Stomach (tissue), 9 donors: ENCODE data around the gene TBCCD1. TPM values are rescaled to one million over a fixed set of nuclear protein-coding genes. Genes with fewer than 3 reads are reported as not detected.

ENCODE experiments used
- DNase-seq, 2 donors: peaks; one replicate each; pipeline versions ENCODE4 v3.0.0 to v3.0.0-alpha.2; 2013 to 2019
- H3K27ac ChIP-seq, 5 donors: fragments of 200-600 bp in 4 of 5; sonication (generic) in 4 of 5; one replicate each; pipeline ENCODE4 v1.5.1; 2013 to 2019; ENCODE audit warnings: mild to moderate bottlenecking in 1 of 5, moderate library complexity in 1 of 5
- H3K27me3 ChIP-seq, 3 donors: fragments of 200-600 bp; sonication (generic); one replicate each; pipeline ENCODE4 v1.5.1; 2017 to 2019; ENCODE audit warnings: mixed run types in 1 of 3
- H3K36me3 ChIP-seq, 4 donors: fragments of 200-600 bp; sonication (generic); 1 replicate in 3 of 4; 2 replicates in 1 of 4; pipeline ENCODE4 v1.5.1; 2016 to 2019
- H3K4me1 ChIP-seq, 4 donors: fragments of 200-600 bp; sonication (generic); one replicate each; pipeline ENCODE4 v1.5.1; 2016 to 2019
- H3K4me3 ChIP-seq, 4 donors: fragments of 200-600 bp; sonication (generic) in 3 of 4; one replicate each; pipeline ENCODE4 v1.5.1; 2016 to 2019; ENCODE audit warnings: mild to moderate bottlenecking in 1 of 4
- H3K9me3 ChIP-seq, 4 donors: fragments of 200-600 bp; sonication (generic); one replicate each; pipeline ENCODE4 v1.5.1; 2016 to 2019
- EP300 ChIP-seq: sonication (generic); formaldehyde crosslinking; IDR thresholded peaks from one replicate; pipeline ENCODE4 v1.6.1; 2017; ENCODE audit warnings: antibody characterized with exemption
- POLR2A ChIP-seq, 4 donors: fragments of 450-650 bp; IDR thresholded peaks; one replicate each; pipeline ENCODE4 v1.6.1; 2016; ENCODE audit warnings: antibody characterized with exemption in 4 of 4, control low read depth in 2 of 4, mild to moderate bottlenecking in 1 of 4, moderate library complexity in 1 of 4
- POLR2AphosphoS5 ChIP-seq, 3 donors: sonication (generic); formaldehyde crosslinking; IDR thresholded peaks; one replicate each; pipeline ENCODE4 v1.6.1; 2016; ENCODE audit warnings: antibody characterized with exemption in 3 of 3
- WGBS, 5 donors: extraction: QIAGEN DNeasy Blood & Tissue Kit in 3 of 5; methylation state at CpG; one replicate each; pipeline versions ENCODE4 v1.1.5 to v1.1.7; 2013 to 2018; 5-methylcytosine and 5-hydroxymethylcytosine counted together
- intact Hi-C: fragments of 100-400 bp; cut with DNase I; formaldehyde crosslinking; loops from one replicate; pipeline ENCODE4 v1.15.1; 2023; ENCODE audit warnings: low total_unique reads
- polyA plus RNA-seq, 3 donors: library from polyadenylated mRNA; stranded (reverse); fragments of 200-250 nt; gene quantifications; one replicate each; pipeline ENCODE4 v1.2.3, GENCODE V29; 2013
- total RNA-seq, 5 donors: library from RNA; depleted of rRNA; stranded (reverse); fragments of >200 nt; gene quantifications; one replicate each; pipeline versions ENCODE4 v1.1.0 to v1.2.3, GENCODE V29; 2014 to 2016
- TF ChIP-seq, protein P1 (sequence below), 7 experiments: fragments of 450-650 bp in 4 of 7; fragments of 200-600 bp in 3 of 7; sonication (generic) in 3 of 7; IDR thresholded peaks; one replicate each; pipeline ENCODE4 v1.5.1; 2016 to 2019; ENCODE audit warnings: antibody characterized with exemption in 7 of 7, control low read depth in 2 of 7, mild to moderate bottlenecking in 1 of 7
- donor health status: healthy with polysubstance abuse.
- donor health status: Bipolar disorder and iron deficiency.
- donor health status: healthy.

The TBCCD1 gene
- total and polyA plus RNA-seq, 8 donors, result 3.5 to 16.5 (median 7.6) TPM

DNA sequence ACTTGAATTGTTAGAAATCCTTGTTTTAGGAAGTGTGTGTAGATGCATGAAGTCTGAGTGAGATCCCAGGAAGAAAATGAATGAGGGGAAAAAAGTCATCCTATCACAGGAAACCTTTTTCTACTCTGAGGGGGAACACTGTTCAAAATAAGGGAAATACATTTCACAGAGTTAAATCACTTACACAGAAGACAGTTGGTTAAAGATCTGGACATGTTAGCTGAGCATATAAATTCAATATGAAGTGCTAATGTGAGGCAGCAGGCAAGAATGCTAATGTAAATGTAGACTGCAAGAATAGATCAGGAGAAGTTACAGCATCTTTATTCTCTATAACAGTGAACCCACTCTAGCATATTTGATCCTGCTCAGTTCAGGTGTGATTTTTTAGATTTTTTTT is 2.6 kb downstream of the TBCCD1 start:
- H3K4me3 ChIP-seq, result no peak overlapping the region
- no peaks in the 10 kb centered on the region for H3K27me3 ChIP-seq
- peaks cover 0 to 23% (median 21%) of the 10 kb centered on the region in 4 donors for H3K36me3 ChIP-seq
- H3K9me3 ChIP-seq, result no peaks in the 10 kb centered on the region
- DNase-seq, result no peak
- peaks cover 12 to 77% (median 47%) of the 10 kb centered on the region in 4 donors for H3K4me1 ChIP-seq
- TF ChIP-seq POLR2AphosphoS5 (IDR thresholded peaks at IDR 0.05) (no peak), POLR2A (IDR thresholded peaks at IDR 0.05) (no peak), EP300 (no peak)
- TF ChIP-seq, protein P1, sequence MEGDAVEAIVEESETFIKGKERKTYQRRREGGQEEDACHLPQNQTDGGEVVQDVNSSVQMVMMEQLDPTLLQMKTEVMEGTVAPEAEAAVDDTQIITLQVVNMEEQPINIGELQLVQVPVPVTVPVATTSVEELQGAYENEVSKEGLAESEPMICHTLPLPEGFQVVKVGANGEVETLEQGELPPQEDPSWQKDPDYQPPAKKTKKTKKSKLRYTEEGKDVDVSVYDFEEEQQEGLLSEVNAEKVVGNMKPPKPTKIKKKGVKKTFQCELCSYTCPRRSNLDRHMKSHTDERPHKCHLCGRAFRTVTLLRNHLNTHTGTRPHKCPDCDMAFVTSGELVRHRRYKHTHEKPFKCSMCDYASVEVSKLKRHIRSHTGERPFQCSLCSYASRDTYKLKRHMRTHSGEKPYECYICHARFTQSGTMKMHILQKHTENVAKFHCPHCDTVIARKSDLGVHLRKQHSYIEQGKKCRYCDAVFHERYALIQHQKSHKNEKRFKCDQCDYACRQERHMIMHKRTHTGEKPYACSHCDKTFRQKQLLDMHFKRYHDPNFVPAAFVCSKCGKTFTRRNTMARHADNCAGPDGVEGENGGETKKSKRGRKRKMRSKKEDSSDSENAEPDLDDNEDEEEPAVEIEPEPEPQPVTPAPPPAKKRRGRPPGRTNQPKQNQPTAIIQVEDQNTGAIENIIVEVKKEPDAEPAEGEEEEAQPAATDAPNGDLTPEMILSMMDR (IDR thresholded peaks at IDR 0.05), result no peak
- no peak overlapping the region for H3K27ac ChIP-seq
- intact Hi-C loops, result no loop called here

- 65 to 72% (median 68%) methylated on average over 5 of the region's 5 CpGs for WGBS, 5 donors
- no peaks in the 10 kb centered on the region for H3K9me3 ChIP-seq
- intact Hi-C loops, result no loop called here
Measured at GRCh38 chr3:186552408-186553031, 14.6 kb downstream of the TBCCD1 start.

GRCh38 chr3:186551387-186551786 is 15.8 kb downstream of the TBCCD1 start:
- H3K4me3 ChIP-seq, result no peak overlapping the region
- intact Hi-C loops, result no loop called here
- peaks cover 26 to 100% (median 95%) of the 10 kb centered on the region in 4 donors for H3K36me3 ChIP-seq
- H3K27ac ChIP-seq, result no peak overlapping the region
- DNase-seq, result no peak
- H3K27me3 ChIP-seq, result no peaks in the 10 kb centered on the region
- TF ChIP-seq EP300 (no peak), POLR2A (IDR thresholded peaks at IDR 0.05) (no peak), POLR2AphosphoS5 (IDR thresholded peaks at IDR 0.05) (no peak)
- TF ChIP-seq, protein P1 (IDR thresholded peaks at IDR 0.05), result no peak
- H3K9me3 ChIP-seq, result no peaks in the 10 kb centered on the region
- WGBS, 5 donors, result 88 to 94% (median 91%) methylated on average over 6 of the region's 6 CpGs
- no peaks in the 10 kb centered on the region for H3K4me1 ChIP-seq

More at GRCh38 chr3:186552408-186553031, 14.6 kb downstream of the TBCCD1 start:
- Histone ChIP-seq H3K27me3 (no peaks in the 10 kb centered on the region), H3K27ac (no peak overlapping the region), H3K36me3 (peaks cover 26 to 100% (median 96%) of the 10 kb centered on the region in 4 donors), H3K4me3 (no peak overlapping the region), H3K4me1 (no peaks in the 10 kb centered on the region)
- no peak for TF ChIP-seq POLR2A (IDR thresholded peaks at IDR 0.05)
- no peak for TF ChIP-seq EP300
- TF ChIP-seq POLR2AphosphoS5 (IDR thresholded peaks at IDR 0.05), result no peak
- TF ChIP-seq, protein P1 (IDR thresholded peaks at IDR 0.05), result no peak
- no peak for DNase-seq

DNA sequence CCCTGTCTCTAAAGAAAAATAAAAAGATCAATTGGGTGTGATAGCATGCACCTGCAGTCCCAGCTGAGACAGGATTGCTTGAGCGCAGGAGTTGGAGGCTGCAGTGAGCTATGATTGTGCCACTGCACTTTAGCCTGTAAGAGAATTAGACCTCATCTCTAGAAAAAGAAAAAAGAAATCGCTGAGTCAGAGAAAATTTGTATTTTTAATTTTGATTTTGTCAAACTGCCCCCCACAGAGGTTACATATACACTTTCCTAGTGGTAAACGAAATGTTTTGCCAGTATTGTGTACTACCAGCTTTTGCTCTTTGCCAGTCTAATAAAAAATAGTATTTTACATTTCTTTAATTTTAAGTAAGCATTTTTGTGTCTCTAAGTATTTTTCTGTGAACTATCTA is 17.6 kb downstream of the TBCCD1 start:
- TF ChIP-seq POLR2AphosphoS5 (IDR thresholded peaks at IDR 0.05), result no peak
- H3K4me3 ChIP-seq, result no peak overlapping the region
- no peak for DNase-seq
- no peak overlapping the region for H3K27ac ChIP-seq
- H3K27me3 ChIP-seq, result no peaks in the 10 kb centered on the region
- peaks cover 20 to 94% (median 85%) of the 10 kb centered on the region in 4 donors for H3K36me3 ChIP-seq
- no peaks in the 10 kb centered on the region for H3K4me1 ChIP-seq
- WGBS, 5 donors, result 94 to 99% (median 98%) methylated on average over 3 of the region's 3 CpGs
- intact Hi-C loops, result no loop called here
- no peaks in the 10 kb centered on the region for H3K9me3 ChIP-seq

DNA sequence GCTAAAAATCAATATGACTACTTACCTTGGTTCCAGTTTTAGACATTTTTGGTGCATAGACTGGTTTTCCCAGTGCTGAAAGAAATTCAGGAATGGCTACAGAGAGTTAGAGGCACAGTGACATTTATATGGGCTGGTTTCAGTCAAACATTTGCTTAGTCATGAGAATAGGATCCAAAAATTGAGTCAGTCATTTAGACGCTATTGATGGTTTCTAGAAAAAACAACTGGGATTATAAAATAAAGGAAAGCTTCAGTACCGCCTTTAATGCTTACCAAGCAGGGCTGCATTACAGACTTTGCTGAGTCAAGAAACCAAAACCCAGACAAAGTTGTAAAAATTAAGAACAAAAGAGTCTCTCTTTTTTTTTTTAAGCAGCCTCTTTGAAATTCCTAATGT is 22.9 kb downstream of the TBCCD1 start, which contains the start of gene CRYGS:
CRYGS (minus strand) TSS at position 100 of the 400 bp plus-strand sequence; CDS start at position 46, 54 bp downstream.
- intact Hi-C loops, result loop anchor here (5.0 kb wide), 1 partner anchor 562 kb away; no protein-coding TSS in a partner anchor
- Histone ChIP-seq H3K27me3 (no peaks in the 10 kb centered on the region), H3K27ac (no peak within 1 kb of the TSS), H3K4me3 (no peak within 1 kb of the TSS), H3K4me1 (peaks cover 0 to 10% (median 4%) of the 10 kb centered on the region in 4 donors), H3K9me3 (no peaks in the 10 kb centered on the region), H3K36me3 (peaks cover 3 to 50% (median 44%) of the 10 kb centered on the region in 4 donors)
- TF ChIP-seq POLR2A (IDR thresholded peaks at IDR 0.05), result no peak
- TF ChIP-seq, protein P1 (IDR thresholded peaks at IDR 0.05), result no peak
- DNase-seq, result no peak
- WGBS, 5 donors, result 77 to 92% (median 83%) methylated on average over 2 of the region's 2 CpGs
